BJ (cell line): ENCODE data around the gene ANAPC10. TPM values are rescaled to one million over a fixed set of nuclear protein-coding genes. Genes with fewer than 3 reads are reported as not detected.
"Not testable (repeated sequence)": the region's sequence is repeated elsewhere in the genome, so short reads cannot be mapped to it uniquely, and the experiment has no call there.

Source experiments
- CTCF ChIA-PET: fragments of 350-600 bp; formaldehyde crosslinking; extraction: SDS; loops from one replicate; lab custom pipeline; 2021; ENCODE audit warnings: antibody characterized with exemption, inconsistent platforms; lab: Yijun Ruan, JAX
- POLR2A ChIA-PET: fragments of 300-600 bp; sonication (Branson Sonifier 250); formaldehyde crosslinking; extraction: SDS; loops from one replicate; lab custom pipeline; 2021; ENCODE audit warnings: antibody characterized with exemption; lab: Charles Lee
- DNase-seq: peaks from one replicate; pipeline ENCODE4 v3.0.0-alpha.2; 2011; ENCODE audit warnings: low read depth
- H3K27me3 ChIP-seq: 2 replicates; pipeline ENCODE4 v1.6.0; 2011; ENCODE audit warnings: low read length; ENCODE audit not compliant: control insufficient read depth, insufficient read depth
- H3K36me3 ChIP-seq: 2 replicates; pipeline ENCODE4 v1.5.1; 2011; ENCODE audit warnings: low read length; ENCODE audit not compliant: control insufficient read depth, insufficient read depth
- H3K4me3 ChIP-seq: 2 replicates; pipeline ENCODE4 v1.5.1; 2011; ENCODE audit warnings: low read depth, mild to moderate bottlenecking, control low read depth, low read length
- polyA minus RNA-seq: library from RNA; depleted of rRNA, polyadenylated mRNA; stranded (reverse); fragments of >200 nt; gene quantifications from 2 replicates; pipeline ENCODE4 v1.2.3, GENCODE V29; 2011; rRNA and poly(A)+ RNA removed
- polyA plus RNA-seq: library from polyadenylated mRNA; depleted of rRNA; stranded (reverse); fragments of >200 nt; gene quantifications from 2 replicates; pipeline ENCODE4 v1.2.3, GENCODE V29; 2011; rRNA removed
- TF ChIP-seq, protein P1 (sequence below): IDR thresholded peaks from 2 replicates; pipeline ENCODE4 v1.5.1; 2011; ENCODE audit warnings: low read depth, mild to moderate bottlenecking, control low read depth, inconsistent platforms, low read length, moderate library complexity; ENCODE audit not compliant: insufficient read depth

The ANAPC10 gene
- polyA plus RNA-seq, result 10.3 and 21.0 TPM in 2 replicates
- polyA minus RNA-seq, result 7.0 and 7.9 TPM in 2 replicates

DNA sequence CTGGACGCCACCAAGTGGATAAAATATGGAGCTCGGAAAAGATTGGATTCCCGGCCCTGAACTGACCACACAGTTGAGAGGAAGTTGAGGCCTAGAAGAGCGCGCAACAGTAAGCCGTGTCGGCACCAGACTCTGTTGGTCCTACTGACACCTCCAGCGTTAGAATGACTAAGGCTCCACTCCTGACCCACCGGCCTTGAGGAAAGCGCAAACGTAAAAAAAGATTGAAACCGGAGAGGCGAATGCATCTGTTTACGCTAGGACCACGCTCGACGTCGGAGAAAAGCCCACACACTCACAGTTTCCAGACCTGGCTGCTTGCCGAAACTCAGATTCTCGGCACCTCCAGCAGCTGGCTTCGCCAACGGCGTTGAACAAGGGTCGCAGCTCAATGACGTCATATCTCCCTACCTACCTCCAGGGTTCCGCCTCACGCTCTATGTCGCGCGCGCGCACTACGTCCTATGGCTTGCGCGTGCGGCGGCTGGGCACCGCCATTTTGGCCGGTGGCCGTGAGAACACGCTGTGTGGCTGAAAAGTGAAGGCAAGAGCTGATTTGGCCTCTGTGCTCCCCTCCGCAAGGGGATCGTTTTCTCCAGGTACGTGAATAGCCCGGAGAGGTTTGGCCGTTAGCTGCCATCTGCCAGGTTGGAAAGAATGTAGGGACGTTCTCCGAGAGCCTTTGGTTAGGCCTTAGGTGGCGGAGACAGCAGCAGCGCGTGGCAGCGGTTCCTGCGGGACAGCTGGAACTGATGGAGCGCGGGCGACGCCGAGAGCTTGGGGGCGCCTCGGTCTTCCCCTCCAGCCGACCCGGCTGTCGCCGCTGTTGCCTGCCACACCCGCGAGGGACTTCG is at the start of gene ANAPC10, which contains the start of gene ABCE1:
Gene ANAPC10, minus strand, starts transcription at position 376 of the 854 bp plus-strand sequence. CDS start 2,097 bp downstream, outside the sequence.
Gene ABCE1, plus strand, starts transcription at position 491 of the 854 bp plus-strand sequence. CDS start 6,102 bp downstream, outside the sequence.
- no peaks in the 10 kb centered on the region for H3K36me3 ChIP-seq
- ChIA-PET POLR2A (interaction anchor here (0.7 kb wide), 1 partner anchor 1983 kb away, joined by 3 read pairs; no protein-coding TSS in a partner anchor), CTCF (interaction anchor here (0.6 to 1.5 kb wide), 2 partner anchors 10 to 13 kb away, joined by 3 read pairs; no protein-coding TSS in a partner anchor)
- H3K4me3 ChIP-seq, result peak within 1 kb of the TSS; percentile 59
- TF ChIP-seq, protein P1, sequence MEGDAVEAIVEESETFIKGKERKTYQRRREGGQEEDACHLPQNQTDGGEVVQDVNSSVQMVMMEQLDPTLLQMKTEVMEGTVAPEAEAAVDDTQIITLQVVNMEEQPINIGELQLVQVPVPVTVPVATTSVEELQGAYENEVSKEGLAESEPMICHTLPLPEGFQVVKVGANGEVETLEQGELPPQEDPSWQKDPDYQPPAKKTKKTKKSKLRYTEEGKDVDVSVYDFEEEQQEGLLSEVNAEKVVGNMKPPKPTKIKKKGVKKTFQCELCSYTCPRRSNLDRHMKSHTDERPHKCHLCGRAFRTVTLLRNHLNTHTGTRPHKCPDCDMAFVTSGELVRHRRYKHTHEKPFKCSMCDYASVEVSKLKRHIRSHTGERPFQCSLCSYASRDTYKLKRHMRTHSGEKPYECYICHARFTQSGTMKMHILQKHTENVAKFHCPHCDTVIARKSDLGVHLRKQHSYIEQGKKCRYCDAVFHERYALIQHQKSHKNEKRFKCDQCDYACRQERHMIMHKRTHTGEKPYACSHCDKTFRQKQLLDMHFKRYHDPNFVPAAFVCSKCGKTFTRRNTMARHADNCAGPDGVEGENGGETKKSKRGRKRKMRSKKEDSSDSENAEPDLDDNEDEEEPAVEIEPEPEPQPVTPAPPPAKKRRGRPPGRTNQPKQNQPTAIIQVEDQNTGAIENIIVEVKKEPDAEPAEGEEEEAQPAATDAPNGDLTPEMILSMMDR, result peak; percentile 58
- no peaks in the 10 kb centered on the region for H3K27me3 ChIP-seq
- DNase-seq, result peak; percentile 75

DNA sequence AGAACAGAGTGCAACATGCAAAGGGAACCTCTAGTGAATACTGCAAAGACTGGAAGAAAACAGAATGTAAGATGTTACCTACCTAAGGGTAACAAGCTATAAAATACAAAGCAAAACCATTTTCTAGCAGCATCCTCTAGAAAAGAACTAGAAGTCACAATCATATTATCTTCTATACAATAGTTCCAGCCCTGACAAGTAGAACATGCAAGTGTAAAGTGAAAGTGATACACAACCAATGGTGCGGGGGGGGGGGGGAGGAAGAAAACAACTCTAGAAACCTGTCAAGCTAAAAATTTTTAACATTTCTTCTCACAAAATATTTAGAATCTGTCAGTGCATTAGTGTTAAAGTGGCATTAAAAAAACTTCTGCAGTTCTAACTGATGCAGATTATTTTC is 38.2 kb upstream of the ANAPC10 start:
- DNase-seq, H3K36me3 ChIP-seq, POLR2A ChIA-PET, H3K27me3 ChIP-seq, H3K4me3 ChIP-seq, CTCF ChIA-PET: not testable (repeated sequence)

DNA sequence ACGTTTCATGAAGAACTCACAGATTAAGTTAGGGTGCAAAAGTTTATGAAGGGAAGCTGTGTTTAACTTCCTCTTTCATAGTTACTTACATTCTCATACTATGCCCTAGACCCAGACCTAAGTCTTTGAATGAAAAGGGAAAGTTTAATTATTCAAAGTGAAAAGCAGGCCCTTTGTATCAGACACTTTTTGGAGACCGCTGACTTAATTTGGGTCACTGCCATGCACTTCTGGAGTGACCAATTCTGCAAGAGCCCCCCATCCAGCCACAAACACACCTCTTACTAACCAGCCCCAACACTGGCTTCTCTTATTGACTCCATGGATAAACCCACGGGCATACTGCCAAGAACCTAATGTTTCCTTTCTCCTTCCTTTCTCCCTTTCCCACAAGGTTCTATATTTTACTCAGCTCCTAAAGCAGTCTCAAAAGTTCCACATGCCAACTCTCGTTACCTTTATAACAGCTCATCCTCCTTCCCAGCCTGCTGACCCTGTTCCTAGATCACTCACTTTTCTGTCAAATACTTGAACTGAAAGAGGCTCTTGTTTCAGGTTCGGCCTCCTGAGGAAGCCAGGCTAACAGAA is 34.6 kb upstream of the ANAPC10 start:
- no peak for DNase-seq

GRCh38 chr4:145131848-145132247 is 33.9 kb upstream of the ANAPC10 start:
- H3K4me3 ChIP-seq, result no peak overlapping the region
- no peaks in the 10 kb centered on the region for H3K27me3 ChIP-seq
- H3K36me3 ChIP-seq, result no peaks in the 10 kb centered on the region
- ChIA-PET CTCF (no interaction called here), POLR2A (no interaction called here)
- TF ChIP-seq, protein P1, result no peak
- DNase-seq, result no peak

More for the DNA sequence above, 34.6 kb upstream of the ANAPC10 start:
- ChIA-PET CTCF (no interaction called here), POLR2A (no interaction called here)
- H3K36me3 ChIP-seq, result no peaks in the 10 kb centered on the region
- H3K4me3 ChIP-seq, result no peak overlapping the region
- TF ChIP-seq, protein P1, result no peak
- no peaks in the 10 kb centered on the region for H3K27me3 ChIP-seq

DNA sequence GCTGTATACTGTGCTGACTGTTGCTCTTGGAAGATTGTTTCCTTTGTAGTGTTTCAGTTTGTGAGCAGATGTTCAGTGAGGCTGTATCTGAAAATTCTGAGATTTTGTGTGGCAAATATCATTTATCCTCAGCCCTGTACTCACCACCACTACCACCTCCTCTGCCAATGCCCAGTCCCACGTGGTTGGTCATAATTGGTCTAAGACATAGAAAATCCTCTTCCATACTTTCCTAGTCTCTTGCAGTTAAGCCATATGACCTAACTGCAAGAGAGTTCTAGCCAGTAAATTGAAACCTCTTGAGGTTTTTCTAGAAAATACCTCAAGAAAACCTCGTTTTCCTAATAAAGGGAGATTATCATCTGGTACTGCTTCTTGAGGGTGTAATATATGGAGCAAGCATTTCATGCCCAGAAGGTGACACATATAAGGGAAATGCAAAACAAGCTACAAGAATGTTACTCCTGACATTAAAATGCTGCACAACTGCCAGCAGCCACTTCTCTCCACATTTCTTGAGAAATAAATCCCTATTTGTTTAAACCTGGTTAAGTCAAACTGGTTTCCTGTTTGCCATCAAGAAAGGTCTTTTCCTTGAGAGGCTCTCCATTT is 32.9 kb upstream of the ANAPC10 start:
- ChIA-PET CTCF (no interaction called here), POLR2A (no interaction called here)
- TF ChIP-seq, protein P1, result no peak
- peak; percentile 89 for DNase-seq
- no peaks in the 10 kb centered on the region for H3K27me3 ChIP-seq
- no peaks in the 10 kb centered on the region for H3K36me3 ChIP-seq
- H3K4me3 ChIP-seq, result no peak overlapping the region
